Measurements from ENCODE around the gene TAF4B. TPM values are rescaled to one million over a fixed set of nuclear protein-coding genes. Genes with fewer than 3 reads are reported as not detected.

TAF4B gene
- total and polyA plus RNA-seq, 7 experiments from 2014 or later: 7.3 to 15.7 (median 12.6) TPM

DNA sequence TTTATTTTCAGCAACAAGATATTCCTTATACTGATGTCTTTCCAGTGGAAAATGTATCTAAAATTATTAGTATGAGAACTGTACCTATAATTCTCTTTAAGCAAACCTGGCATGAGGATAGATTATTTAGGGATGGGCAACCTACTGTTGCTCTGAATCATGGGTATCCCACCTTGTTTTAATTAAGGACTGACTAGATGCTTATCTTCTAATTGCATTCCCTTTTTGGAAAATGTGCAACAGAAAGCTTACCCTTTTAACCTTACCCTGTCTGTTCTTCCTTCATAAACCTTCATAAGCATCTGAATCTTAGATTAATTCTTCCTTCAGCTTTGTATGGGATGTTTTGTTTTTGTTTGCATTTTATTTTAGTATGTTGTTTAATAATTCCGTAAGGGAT lies 110.3 kb downstream of the TAF4B start:
- DNase-seq: no peak
- Mint-ChIP-seq H3K36me3 (peaks cover 5 to 28% (median 24%) of the 10 kb centered on the region in 5 donors), H3K27ac (peak overlapping the region in 5 of 9 donors; percentile 0 to 55 (median 21)), H3K9me3 (no peaks in the 10 kb centered on the region), H3K4me1 (peaks cover 0 to 16% (median 6%) of the 10 kb centered on the region in 7 donors), H3K27me3 (no peaks in the 10 kb centered on the region), H3K4me3 (no peak overlapping the region)
- ChIA-PET CTCF (interaction anchor here (0.5 to 0.6 kb wide), 2 partner anchors 406 to 1028 kb away, joined by 4 read pairs; no protein-coding TSS in a partner anchor), POLR2A (no interaction called here)
- Histone ChIP-seq H3K27ac (ENCODE audit: low read depth, low read length) (no peak overlapping the region), H3K4me1 (ENCODE audit: control insufficient read depth in 2 of 2, insufficient read depth in 2 of 2, low read length in 2 of 2) (no peaks in the 10 kb centered on the region), H3K9me3 (ENCODE audit: control insufficient read depth in 2 of 3, low read length in 3 of 3) (no peaks in the 10 kb centered on the region), H3K4me3 (ENCODE audit: low read length) (no peak overlapping the region), H3K36me3 (ENCODE audit: control insufficient read depth in 2 of 3, insufficient read depth in 3 of 3, low read length in 3 of 3) (peaks cover 0 to 9% (median 0%) of the 10 kb centered on the region in 3 experiments), H3K27me3 (ENCODE audit: control insufficient read depth in 2 of 2, insufficient read depth in 2 of 2, low read length in 2 of 2) (no peaks in the 10 kb centered on the region)
- intact Hi-C loops (cut with micrococcal nuclease): loop anchor here (2.0 kb wide), 2 partner anchors 416 to 1610 kb away; no protein-coding TSS in a partner anchor
- ATAC-seq: no peak

- no peaks in the 10 kb centered on the region for H3K27me3 Mint-ChIP-seq
Measured at GRCh38 chr18:26342646-26343045, 116.4 kb downstream of the TAF4B start.

GRCh38 chr18:26350961-26351360 lies 124.7 kb downstream of the TAF4B start:
- no peaks in the 10 kb centered on the region for H3K27me3 Mint-ChIP-seq
- H3K36me3 Mint-ChIP-seq: peaks cover 8 to 43% (median 33%) of the 10 kb centered on the region in 5 donors
- ChIA-PET CTCF (no interaction called here), POLR2A (no interaction called here)
- no peaks in the 10 kb centered on the region for H3K36me3 ChIP-seq (ENCODE audit: control insufficient read depth in 2 of 3, insufficient read depth in 3 of 3, low read length in 3 of 3)
- peaks cover 0 to 41% (median 24%) of the 10 kb centered on the region in 11 donors for H3K9me3 Mint-ChIP-seq
- H3K27ac Mint-ChIP-seq: no peak overlapping the region
- peak overlapping the region in 1 of 10 donors; percentile 1 for H3K4me3 Mint-ChIP-seq
- no peak for DNase-seq
- H3K9me3 ChIP-seq (ENCODE audit: control insufficient read depth in 2 of 3, low read length in 3 of 3): peaks cover 0 to 5% (median 0%) of the 10 kb centered on the region in 3 experiments
- intact Hi-C loops (cut with micrococcal nuclease): no loop called here
- no peaks in the 10 kb centered on the region for H3K27me3 ChIP-seq (ENCODE audit: control insufficient read depth in 2 of 2, insufficient read depth in 2 of 2, low read length in 2 of 2)
- no peak for ATAC-seq
- H3K4me3 ChIP-seq (ENCODE audit: low read length): no peak overlapping the region
- H3K4me1 ChIP-seq (ENCODE audit: control insufficient read depth in 2 of 2, insufficient read depth in 2 of 2, low read length in 2 of 2): no peaks in the 10 kb centered on the region
- H3K27ac ChIP-seq (ENCODE audit: low read depth, low read length): no peak overlapping the region
- H3K4me1 Mint-ChIP-seq: no peaks in the 10 kb centered on the region

More at GRCh38 chr18:26342646-26343045, 116.4 kb downstream of the TAF4B start:
- no peak for DNase-seq
- Mint-ChIP-seq H3K9me3 (peaks cover 5 to 41% (median 16%) of the 10 kb centered on the region in 11 donors), H3K27ac (no peak overlapping the region), H3K36me3 (peaks cover 15 to 71% (median 60%) of the 10 kb centered on the region in 5 donors), H3K4me3 (no peak overlapping the region), H3K4me1 (peaks cover 0 to 1% (median 0%) of the 10 kb centered on the region in 7 donors)
- ChIA-PET CTCF (no interaction called here), POLR2A (no interaction called here)
- Histone ChIP-seq H3K4me3 (ENCODE audit: low read length) (no peak overlapping the region), H3K27ac (ENCODE audit: low read depth, low read length) (no peak overlapping the region), H3K36me3 (ENCODE audit: control insufficient read depth in 2 of 3, insufficient read depth in 3 of 3, low read length in 3 of 3) (peaks cover 0 to 16% (median 0%) of the 10 kb centered on the region in 3 experiments), H3K27me3 (ENCODE audit: control insufficient read depth in 2 of 2, insufficient read depth in 2 of 2, low read length in 2 of 2) (no peaks in the 10 kb centered on the region), H3K9me3 (ENCODE audit: control insufficient read depth in 2 of 3, low read length in 3 of 3) (peaks cover 0 to 14% (median 4%) of the 10 kb centered on the region in 3 experiments), H3K4me1 (ENCODE audit: control insufficient read depth in 2 of 2, insufficient read depth in 2 of 2, low read length in 2 of 2) (no peaks in the 10 kb centered on the region)
- intact Hi-C loops (cut with micrococcal nuclease): no loop called here
- no peak for ATAC-seq

GRCh38 chr18:26356045-26356785 lies 130.0 kb downstream of the TAF4B start:
- Histone ChIP-seq H3K9me3 (ENCODE audit: control insufficient read depth in 2 of 3, low read length in 3 of 3) (no peaks in the 10 kb centered on the region), H3K4me1 (ENCODE audit: control insufficient read depth in 2 of 2, insufficient read depth in 2 of 2, low read length in 2 of 2) (no peaks in the 10 kb centered on the region), H3K27ac (ENCODE audit: low read depth, low read length) (no peak overlapping the region), H3K36me3 (ENCODE audit: control insufficient read depth in 2 of 3, insufficient read depth in 3 of 3, low read length in 3 of 3) (peaks cover 0 to 8% (median 0%) of the 10 kb centered on the region in 3 experiments), H3K4me3 (ENCODE audit: low read length) (no peak overlapping the region), H3K27me3 (ENCODE audit: control insufficient read depth in 2 of 2, insufficient read depth in 2 of 2, low read length in 2 of 2) (no peaks in the 10 kb centered on the region)
- H3K27me3 Mint-ChIP-seq: no peaks in the 10 kb centered on the region
- ChIA-PET POLR2A (no interaction called here), CTCF (no interaction called here)
- no peak for ATAC-seq
- no peak for DNase-seq
- peaks cover 0 to 1% (median 0%) of the 10 kb centered on the region in 11 donors for H3K9me3 Mint-ChIP-seq
- H3K4me3 Mint-ChIP-seq: no peak overlapping the region
- intact Hi-C loops (cut with micrococcal nuclease): no loop called here
- peak overlapping the region in 2 of 9 donors; percentile 10 to 32 for H3K27ac Mint-ChIP-seq
- H3K4me1 Mint-ChIP-seq: peaks cover 0 to 4% (median 0%) of the 10 kb centered on the region in 7 donors
- H3K36me3 Mint-ChIP-seq: peaks cover 3 to 38% (median 22%) of the 10 kb centered on the region in 5 donors

GRCh38 chr18:26357960-26358359 lies 131.7 kb downstream of the TAF4B start:
- H3K9me3 Mint-ChIP-seq: no peaks in the 10 kb centered on the region
- Histone ChIP-seq H3K27ac (ENCODE audit: low read depth, low read length) (no peak overlapping the region), H3K9me3 (ENCODE audit: control insufficient read depth in 2 of 3, low read length in 3 of 3) (no peaks in the 10 kb centered on the region), H3K4me3 (ENCODE audit: low read length) (no peak overlapping the region), H3K36me3 (ENCODE audit: control insufficient read depth in 2 of 3, insufficient read depth in 3 of 3, low read length in 3 of 3) (peaks cover 0 to 8% (median 0%) of the 10 kb centered on the region in 3 experiments), H3K27me3 (ENCODE audit: control insufficient read depth in 2 of 2, insufficient read depth in 2 of 2, low read length in 2 of 2) (no peaks in the 10 kb centered on the region), H3K4me1 (ENCODE audit: control insufficient read depth in 2 of 2, insufficient read depth in 2 of 2, low read length in 2 of 2) (no peaks in the 10 kb centered on the region)
- no peak overlapping the region for H3K27ac Mint-ChIP-seq
- H3K4me1 Mint-ChIP-seq: peaks cover 0 to 4% (median 0%) of the 10 kb centered on the region in 7 donors
- ChIA-PET POLR2A (no interaction called here), CTCF (no interaction called here)
- H3K27me3 Mint-ChIP-seq: no peaks in the 10 kb centered on the region
- ATAC-seq: no peak
- intact Hi-C loops (cut with micrococcal nuclease): no loop called here
- H3K4me3 Mint-ChIP-seq: no peak overlapping the region
- DNase-seq: no peak
- H3K36me3 Mint-ChIP-seq: peaks cover 3 to 41% (median 21%) of the 10 kb centered on the region in 5 donors

GRCh38 chr18:26362021-26362420 lies 135.8 kb downstream of the TAF4B start:
- ATAC-seq (no peak), DNase-seq (no peak)
- Histone ChIP-seq H3K9me3 (ENCODE audit: control insufficient read depth in 2 of 3, low read length in 3 of 3) (no peaks in the 10 kb centered on the region), H3K4me1 (ENCODE audit: control insufficient read depth in 2 of 2, insufficient read depth in 2 of 2, low read length in 2 of 2) (no peaks in the 10 kb centered on the region), H3K36me3 (ENCODE audit: control insufficient read depth in 2 of 3, insufficient read depth in 3 of 3, low read length in 3 of 3) (peaks cover 0 to 8% (median 0%) of the 10 kb centered on the region in 3 experiments), H3K4me3 (ENCODE audit: low read length) (no peak overlapping the region), H3K27ac (ENCODE audit: low read depth, low read length) (no peak overlapping the region), H3K27me3 (ENCODE audit: control insufficient read depth in 2 of 2, insufficient read depth in 2 of 2, low read length in 2 of 2) (no peaks in the 10 kb centered on the region)
- Mint-ChIP-seq H3K4me3 (no peak overlapping the region), H3K27me3 (no peaks in the 10 kb centered on the region), H3K27ac (no peak overlapping the region), H3K4me1 (peaks cover 0 to 4% (median 0%) of the 10 kb centered on the region in 7 donors), H3K9me3 (no peaks in the 10 kb centered on the region), H3K36me3 (peaks cover 8 to 51% (median 36%) of the 10 kb centered on the region in 5 donors)
- CTCF ChIA-PET: no interaction called here
- intact Hi-C loops (cut with micrococcal nuclease): no loop called here
- POLR2A ChIA-PET: no interaction called here
